HG03108 (cell line): Measurements from ENCODE around the gene PSTPIP1.

Experiments
- ATAC-seq: cut with Tn5 transposase; IDR thresholded peaks from one replicate; pipeline ENCODE4 v1.9.1; 2021; ENCODE audit warnings: moderate library complexity; ENCODE audit not compliant: unreplicated experiment

PSTPIP1 gene

GRCh38 chr15:76998663-76999285, 3.8 kb downstream of the PSTPIP1 start:
- ATAC-seq: no peak

DNA sequence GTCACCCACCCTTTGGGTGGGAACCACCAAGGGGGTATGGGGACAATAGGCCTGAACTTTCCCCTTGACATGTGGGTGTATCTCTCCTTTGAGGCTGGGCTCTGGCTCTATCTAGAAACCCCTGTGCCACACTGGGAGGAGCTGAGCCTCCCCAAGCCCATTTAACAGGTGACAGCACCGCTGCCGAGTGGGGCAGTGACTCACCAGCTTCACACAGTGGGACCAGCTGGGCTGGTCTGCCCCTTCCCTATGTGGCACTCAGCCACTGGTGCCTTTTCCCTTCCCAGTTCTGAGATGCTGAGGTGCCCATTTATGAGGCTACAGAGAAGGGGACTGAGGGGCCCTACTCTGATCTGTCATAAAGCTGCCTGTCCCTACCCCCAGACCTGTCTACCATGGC, 5.1 kb downstream of the PSTPIP1 start:
- ATAC-seq: no peak

DNA sequence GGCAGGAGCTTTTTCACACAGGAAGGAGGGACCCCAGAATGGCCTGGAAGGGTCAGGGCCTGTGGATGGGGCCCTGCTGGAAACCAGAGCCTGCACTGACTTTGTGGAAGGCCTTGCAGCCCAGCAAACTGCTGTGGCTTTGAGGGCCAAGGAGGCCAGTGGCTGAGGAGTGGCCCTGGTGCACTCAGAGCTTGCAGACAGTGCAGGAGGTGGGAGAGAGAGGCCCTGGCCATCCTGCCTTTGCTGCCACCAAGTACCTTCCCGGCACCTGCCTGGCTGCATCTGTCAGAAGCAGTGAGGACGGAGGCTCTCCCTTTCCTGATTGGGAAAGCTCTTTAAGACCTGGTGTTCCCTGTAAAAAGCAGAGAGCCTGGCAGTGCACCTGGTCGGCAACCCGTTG, 6.4 kb downstream of the PSTPIP1 start:
- ATAC-seq: no peak

DNA sequence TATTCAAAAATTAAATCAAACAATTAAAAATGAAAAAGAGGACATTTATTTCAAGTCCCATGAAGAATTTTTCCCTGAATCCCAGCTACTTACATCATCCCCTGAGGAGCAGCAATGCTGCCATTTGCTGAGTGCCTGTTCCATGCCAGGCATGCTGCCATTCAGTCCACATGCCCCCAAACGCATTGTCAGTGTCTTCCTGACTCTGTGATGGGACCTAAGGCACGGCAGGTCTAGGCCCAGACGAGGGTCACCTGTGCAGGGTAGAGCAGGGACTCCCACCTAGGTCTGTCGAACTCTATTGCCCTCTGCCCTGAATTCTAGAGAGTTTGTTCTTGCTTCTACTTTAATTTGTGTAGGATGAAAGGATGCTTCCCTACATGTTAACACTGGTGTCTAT, 7.0 kb downstream of the PSTPIP1 start:
- no peak for ATAC-seq

- no peak for ATAC-seq
Measured at GRCh38 chr15:77002436-77002835, 7.5 kb downstream of the PSTPIP1 start.

GRCh38 chr15:77002954-77003912, 8.3 kb downstream of the PSTPIP1 start:
- peak; percentile 80 for ATAC-seq

DNA sequence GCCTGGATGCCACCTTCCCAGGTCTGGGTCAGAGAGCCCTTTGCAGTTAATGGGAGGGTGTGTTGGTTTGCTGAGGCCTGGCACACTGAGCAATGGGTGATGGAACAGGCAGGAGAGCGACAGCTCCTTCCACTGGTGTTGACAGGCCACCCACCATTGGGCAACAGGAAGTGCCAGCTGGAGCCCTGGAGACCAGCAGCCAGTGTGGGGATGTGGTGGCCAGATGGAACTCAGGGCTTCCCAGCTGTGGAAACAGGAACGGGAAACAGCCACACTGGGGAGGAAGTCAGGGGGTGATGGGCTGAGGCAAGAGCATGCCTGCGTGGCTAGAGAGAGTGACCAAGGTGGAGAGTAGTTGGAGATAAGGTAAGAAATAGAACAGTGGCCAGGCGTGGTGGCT, 9.3 kb downstream of the PSTPIP1 start:
- no peak for ATAC-seq

DNA sequence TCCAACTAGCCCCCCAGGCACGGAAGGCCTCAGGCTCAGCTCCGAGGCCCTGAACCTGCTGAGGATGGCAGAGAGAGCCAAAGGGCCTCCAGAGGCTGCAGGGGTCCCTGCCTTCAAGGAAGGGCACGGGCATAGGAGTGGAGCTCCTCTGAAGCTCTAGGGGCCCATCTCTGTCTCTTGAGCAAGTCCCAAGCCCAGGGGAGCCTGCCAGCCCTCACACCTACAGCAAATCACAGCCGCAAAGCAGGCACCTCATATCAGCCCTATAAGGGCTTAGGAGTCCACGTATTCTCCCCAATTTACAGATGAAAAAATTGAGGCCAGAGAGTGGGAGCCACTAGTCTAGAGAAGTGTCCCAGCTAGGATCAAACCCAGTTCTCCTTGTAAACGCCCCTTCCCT, 14.2 kb downstream of the PSTPIP1 start:
- ATAC-seq: no peak

GRCh38 chr15:77009646-77010311, 14.9 kb downstream of the PSTPIP1 start:
- no peak for ATAC-seq

GRCh38 chr15:77010312-77010686, 15.4 kb downstream of the PSTPIP1 start:
- ATAC-seq: no peak

DNA sequence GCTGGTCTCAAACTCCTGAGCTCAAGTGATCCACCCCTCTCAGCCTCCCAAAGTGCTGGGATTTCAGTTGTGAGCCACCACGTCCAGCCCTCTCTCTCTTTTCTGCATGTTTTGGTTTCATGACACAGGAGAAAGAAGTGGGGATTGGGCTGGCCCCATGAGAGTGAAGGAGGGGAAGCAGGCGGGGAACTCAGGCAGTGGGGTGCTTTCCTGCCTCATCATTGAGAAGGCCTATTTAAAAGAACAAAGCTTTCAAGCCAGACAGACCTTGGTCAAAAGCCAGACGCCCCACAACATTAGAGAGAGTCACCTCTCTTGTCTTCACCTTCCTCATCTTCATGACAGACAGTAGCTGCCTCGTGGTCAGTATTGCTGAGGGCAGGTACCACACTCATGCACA, 15.9 kb downstream of the PSTPIP1 start:
- ATAC-seq: no peak

DNA sequence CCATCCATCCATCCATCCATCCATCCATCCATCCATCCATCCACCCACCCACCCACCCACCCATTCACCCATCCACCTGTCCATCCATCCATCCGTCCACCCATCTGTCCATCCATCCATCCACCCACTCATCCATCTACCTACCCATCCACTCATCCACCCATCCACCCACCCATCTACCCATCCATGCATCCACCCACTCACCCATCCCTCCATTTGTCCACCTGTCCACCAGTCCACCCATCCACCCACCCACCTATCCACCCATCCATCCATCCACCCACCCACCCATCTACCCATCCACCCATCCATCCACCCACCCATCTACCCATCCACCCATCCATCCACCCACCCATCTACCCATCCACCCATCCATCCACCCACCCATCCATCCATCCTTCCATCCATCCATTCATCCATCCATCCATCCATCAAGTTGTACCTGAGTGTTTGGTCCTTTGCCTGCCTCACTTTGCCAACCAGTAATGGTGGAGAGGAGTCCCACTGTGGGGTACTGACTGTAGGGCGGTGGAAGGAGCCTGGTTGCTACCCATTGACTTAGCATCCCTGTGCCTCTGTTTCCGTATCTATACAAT, 17.3 kb downstream of the PSTPIP1 start:
- no peak for ATAC-seq

DNA sequence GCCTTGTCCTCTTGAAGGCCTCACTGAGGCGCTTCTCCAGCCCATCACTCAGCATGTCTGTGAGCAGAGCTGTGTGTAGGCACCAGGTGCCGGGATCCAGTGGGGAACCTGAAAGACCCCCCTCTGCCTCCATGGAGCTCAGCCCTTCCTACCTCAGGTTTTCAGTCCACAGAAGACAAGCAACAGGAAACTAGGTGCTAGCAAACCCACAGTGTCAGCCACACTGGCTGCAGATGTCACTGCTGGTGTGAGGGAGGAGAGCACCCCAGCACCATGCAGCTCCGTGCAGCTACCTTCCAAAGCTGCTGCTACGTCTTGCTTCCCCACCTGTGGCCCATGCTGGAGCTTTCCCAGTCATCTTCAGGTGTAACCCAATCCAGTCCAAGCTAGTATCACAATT, 17.9 kb downstream of the PSTPIP1 start:
- ATAC-seq: no peak

DNA sequence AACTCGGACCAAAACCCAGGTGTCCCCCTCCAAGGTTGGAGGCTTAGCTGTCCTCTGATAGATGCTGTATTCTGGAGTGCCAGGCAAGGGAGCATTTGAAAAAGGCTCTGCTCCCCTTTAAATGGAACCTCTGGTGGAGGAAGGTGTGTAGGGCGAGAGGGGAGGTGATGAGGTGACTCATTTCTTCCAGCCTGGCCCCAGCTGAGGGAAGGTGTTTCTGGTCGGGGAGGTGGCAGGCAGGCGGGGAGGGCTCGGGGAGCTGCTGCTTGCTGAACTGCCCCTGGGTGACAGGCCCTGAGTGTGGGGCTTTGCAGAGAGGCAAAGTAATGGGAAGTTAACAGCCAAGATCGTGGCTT, 18.8 kb downstream of the PSTPIP1 start:
- ATAC-seq: peak; percentile 39

DNA sequence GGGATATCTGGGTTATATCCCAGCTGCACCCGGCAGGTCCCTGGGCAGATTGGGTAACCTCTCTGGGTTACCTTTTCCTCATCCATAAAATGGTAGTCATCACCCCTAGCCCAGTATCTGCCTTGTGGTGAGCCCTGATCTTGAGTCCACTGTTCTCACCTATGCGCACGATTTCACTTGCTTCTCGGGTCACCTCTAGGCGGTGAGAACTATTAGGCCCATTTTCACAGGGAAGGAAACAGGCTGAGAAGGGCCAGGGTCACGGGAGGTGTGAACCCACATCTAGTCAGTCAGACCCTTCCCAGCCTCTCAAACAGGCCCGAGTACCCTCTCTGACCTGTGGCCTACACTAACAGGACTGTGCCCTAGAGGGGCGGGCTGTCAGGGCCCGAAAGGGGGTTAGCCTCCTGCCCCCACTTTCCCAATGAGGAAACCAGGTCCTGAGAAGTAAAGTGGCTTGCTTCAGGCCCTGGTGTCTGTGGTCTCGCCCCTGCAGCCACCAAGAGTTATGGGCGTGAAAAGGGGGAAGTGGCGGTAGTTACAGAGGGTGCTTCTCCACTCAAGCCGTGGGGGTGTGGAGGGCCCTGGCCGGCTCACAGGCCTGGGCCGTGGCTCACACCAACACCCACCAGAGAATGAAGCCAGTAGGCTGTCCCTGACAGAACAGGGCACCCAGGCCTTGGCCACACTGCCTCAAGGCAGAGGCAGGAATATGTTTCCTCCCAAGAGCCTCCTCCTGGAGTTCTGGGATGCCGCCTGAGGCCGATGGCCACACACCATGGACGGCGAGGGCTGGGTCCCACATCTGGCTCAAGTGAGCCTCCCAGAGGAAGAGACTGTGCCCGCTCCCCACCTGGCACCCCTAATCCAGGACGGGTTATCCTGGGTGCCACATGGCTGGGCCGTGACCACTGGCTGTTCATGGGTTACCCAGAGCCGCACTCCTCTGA, 19.5 kb downstream of the PSTPIP1 start:
- ATAC-seq: peak; percentile 25

GRCh38 chr15:77015646-77016320, 20.9 kb downstream of the PSTPIP1 start:
- no peak for ATAC-seq

DNA sequence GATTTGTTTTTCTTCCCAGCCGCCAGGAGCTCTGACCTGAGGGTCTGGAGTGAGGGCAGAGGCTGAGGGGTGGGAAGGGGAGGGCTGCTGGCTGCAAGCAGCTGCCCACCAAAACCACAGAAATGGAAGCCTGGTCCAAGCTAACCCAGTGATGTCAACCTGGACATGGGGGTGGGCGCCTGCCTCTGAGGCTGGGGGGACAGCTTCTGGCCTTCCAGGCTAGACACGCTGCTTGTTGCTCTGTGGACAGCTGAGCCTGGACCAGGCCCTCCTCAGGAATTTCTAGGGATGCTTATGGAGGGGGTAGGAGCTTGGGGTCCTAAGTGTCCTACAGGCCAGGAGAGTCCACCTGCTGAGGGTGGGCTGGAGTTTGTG, 21.4 kb downstream of the PSTPIP1 start:
- ATAC-seq: no peak

- no peak for ATAC-seq
Measured at GRCh38 chr15:77017091-77017660, 22.2 kb downstream of the PSTPIP1 start.
